A673 (cell line): ENCODE results near the gene DZIP3. TPM values are rescaled to one million over a fixed set of nuclear protein-coding genes. Genes with fewer than 3 reads are reported as not detected.

Experiments
- BruUV-seq: library from RNA; stranded (reverse); fragments of 400-500 nt; replicated peaks from 2 replicates; lab custom pipeline; 2021; lab: Mats Ljungman, UMichigan
- CTCF ChIA-PET: fragments of 300-600 bp; sonication (Branson Sonifier 250); formaldehyde crosslinking; loops from one replicate; lab custom pipeline; 2022; ENCODE audit warnings: antibody characterized with exemption; lab: Charles Lee
- POLR2A ChIA-PET: fragments of 300-600 bp; sonication (Branson Sonifier 250); formaldehyde crosslinking; loops from one replicate; lab custom pipeline; 2022; ENCODE audit warnings: antibody characterized with exemption; ENCODE audit not compliant: low non-redundant PET; lab: Charles Lee
- DNase-seq: peaks from one replicate; pipeline ENCODE4 v3.0.0-alpha.2; 2015; ENCODE audit warnings: low spot score
- H3K27ac ChIP-seq: fragments of 200-600 bp; sonication (generic); 2 replicates; pipeline ENCODE4 v1.5.1; 2016; ENCODE audit warnings: mixed run types, low read depth, mild to moderate bottlenecking, mixed read lengths, antibody characterized with exemption, low read length; ENCODE audit not compliant: poor library complexity, severe bottlenecking
- H3K27me3 ChIP-seq: fragments of 200-600 bp; sonication (generic); replicated peaks from 2 replicates; pipeline ENCODE4 v1.6.1; 2017; ENCODE audit warnings: mixed run types, low read depth, mild to moderate bottlenecking, mixed read lengths, antibody characterized with exemption, low read length; ENCODE audit not compliant: insufficient read depth, poor library complexity
- H3K36me3 ChIP-seq: fragments of 200-600 bp; sonication (generic); 2 replicates; pipeline ENCODE4 v1.6.1; 2016; ENCODE audit warnings: mixed run types, mild to moderate bottlenecking, mixed read lengths, antibody characterized with exemption, low read length; ENCODE audit not compliant: insufficient read depth, poor library complexity, severe bottlenecking
- H3K4me1 ChIP-seq: fragments of 200-600 bp; sonication (generic); 2 replicates; pipeline ENCODE4 v1.6.1; 2017; ENCODE audit warnings: mixed run types, mild to moderate bottlenecking, mixed read lengths, antibody characterized with exemption, low read length; ENCODE audit not compliant: insufficient read depth, poor library complexity, severe bottlenecking
- H3K4me3 ChIP-seq: fragments of 200-600 bp; sonication (generic); 2 replicates; pipeline ENCODE4 v1.5.1; 2016; ENCODE audit warnings: low read depth, mixed run types, mild to moderate bottlenecking, mixed read lengths, low read length; ENCODE audit not compliant: poor library complexity, severe bottlenecking
- H3K9me3 ChIP-seq: fragments of 200-600 bp; sonication (generic); 2 replicates; pipeline ENCODE4 v1.6.1; 2016; ENCODE audit warnings: mixed run types, low read depth, mild to moderate bottlenecking, mixed read lengths, antibody characterized with exemption, low read length; ENCODE audit not compliant: poor library complexity, severe bottlenecking
- CTCF ChIP-seq: fragments of 300-800, 200-600 bp; sonication (generic); conservative IDR thresholded peaks from 2 replicates; pipeline ENCODE4 v1.5.1; 2017; ENCODE audit warnings: low read depth, mild to moderate bottlenecking, antibody characterized with exemption, low read length, moderate library complexity, mixed read lengths
- EZH2 ChIP-seq: fragments of 200-600 bp; sonication (generic); IDR thresholded peaks from 2 replicates; pipeline ENCODE4 v1.6.1; 2017; ENCODE audit warnings: borderline replicate concordance, low read depth, mild to moderate bottlenecking, mixed read lengths, antibody characterized with exemption, low read length; ENCODE audit not compliant: poor library complexity, severe bottlenecking
- intact Hi-C: fragments of 100-400 bp; cut with micrococcal nuclease; formaldehyde crosslinking; loops from one replicate; pipeline ENCODE4 v1.10.0; 2022; ENCODE audit not compliant: unreplicated experiment
- total RNA-seq: library from RNA; stranded (reverse); gene quantifications from 2 replicates; pipeline ENCODE4 v1.2.3, GENCODE V29; 2021

The DZIP3 gene
- total RNA-seq, 1 experiment from 2014 or later, result 14.9 TPM

- Histone ChIP-seq H3K4me3 (no peak overlapping the region), H3K27ac (no peak overlapping the region), H3K36me3 (no peaks in the 10 kb centered on the region), H3K4me1 (peaks cover 4% of the 10 kb centered on the region), H3K9me3 (no peaks in the 10 kb centered on the region), H3K27me3 (no peaks in the 10 kb centered on the region)
- TF ChIP-seq CTCF (no peak), EZH2 (no peak)
- intact Hi-C loops, result no loop called here
- DNase-seq, result no peak
- ChIA-PET CTCF (no interaction called here), POLR2A (no interaction called here)
- no TSS peak for BruUV-seq
Measured at GRCh38 chr3:108595321-108595720, 5.8 kb downstream of the DZIP3 start.

- CTCF ChIA-PET, result no interaction called here
- H3K27me3 ChIP-seq, result no peaks in the 10 kb centered on the region
- no peaks in the 10 kb centered on the region for H3K4me1 ChIP-seq
- no peak overlapping the region for H3K4me3 ChIP-seq
- no peaks in the 10 kb centered on the region for H3K9me3 ChIP-seq
- POLR2A ChIA-PET, result no interaction called here
- H3K36me3 ChIP-seq, result no peaks in the 10 kb centered on the region
- intact Hi-C loops, result no loop called here
- no peak for DNase-seq
- H3K27ac ChIP-seq, result no peak overlapping the region
- TF ChIP-seq CTCF (no peak), EZH2 (no peak)
- BruUV-seq, result no TSS peak
Measured at GRCh38 chr3:108598375-108598774, 8.9 kb downstream of the DZIP3 start.

- intact Hi-C loops, result no loop called here
- Histone ChIP-seq H3K27ac (no peak overlapping the region), H3K36me3 (no peaks in the 10 kb centered on the region), H3K4me3 (no peak overlapping the region), H3K4me1 (no peaks in the 10 kb centered on the region), H3K9me3 (no peaks in the 10 kb centered on the region), H3K27me3 (no peaks in the 10 kb centered on the region)
- ChIA-PET CTCF (no interaction called here), POLR2A (no interaction called here)
- no peak for TF ChIP-seq CTCF
- no peak for TF ChIP-seq EZH2
- no TSS peak for BruUV-seq
- no peak for DNase-seq
Measured at GRCh38 chr3:108599677-108600409, 10.3 kb downstream of the DZIP3 start.
